Activated naive CD8-positive, alpha-beta T cell treated with anti-CD3 and anti-CD28 coated beads, Interleukin-2, amount 10 ng/mL, durations not matched to agents 7 days and 5 days (primary cell): Measurements from ENCODE around the gene ATRAID. TPM values are rescaled to one million over a fixed set of nuclear protein-coding genes. Genes with fewer than 3 reads are reported as not detected.

Experiments
- total RNA-seq, 2 experiments: library from RNA; stranded (reverse); gene quantifications; one replicate each; pipeline ENCODE4 v1.2.3, GENCODE V29; 2021

ATRAID gene
- total RNA-seq, 2 experiments from 2014 or later, result 74.9 to 84.6 TPM

Other genes with a start within 250 kb of the ATRAID start
- 1 to 10 TPM; 1.9 to 2.0 TPM for gene MAPRE3, start 241.4 kb upstream of the ATRAID start, total RNA-seq
- 10 to 100 TPM; 68.1 to 70.8 TPM for gene TMEM214, start 179.1 kb upstream of the ATRAID start, total RNA-seq
- gene AGBL5, start 160.4 kb upstream of the ATRAID start, total RNA-seq, result 10 to 100 TPM; 14.9 to 18.0 TPM
- 100 to 1,000 TPM; 302 to 325 TPM for gene OST4, start 140.4 kb upstream of the ATRAID start, total RNA-seq
- gene EMILIN1, start 133.4 kb upstream of the ATRAID start, total RNA-seq, result 1 to 10 TPM in 1 of 2 experiments, under 1 TPM in 1; 0.91 to 1.2 TPM
- gene KHK, start 125.3 kb upstream of the ATRAID start, total RNA-seq, result 10 to 100 TPM; 13.1 to 13.7 TPM
- 1 to 10 TPM; 1.6 TPM for gene CGREF1, start 92.9 kb upstream of the ATRAID start, total RNA-seq
- gene ABHD1, start 88.2 kb upstream of the ATRAID start, total RNA-seq, result 1 to 10 TPM in 1 of 2 experiments, under 1 TPM in 1; 0.77 to 1.4 TPM
- gene PREB, start 77.4 kb upstream of the ATRAID start, total RNA-seq, result 10 to 100 TPM; 51.7 to 53.9 TPM
- gene PRR30, start 72.6 kb upstream of the ATRAID start, total RNA-seq, result not detected
- not detected for gene TCF23, start 63.0 kb upstream of the ATRAID start, total RNA-seq
- gene SLC5A6, start 227 bp downstream of the ATRAID start, total RNA-seq, result 10 to 100 TPM; 31.6 to 32.2 TPM
- 10 to 100 TPM; 60.1 to 60.4 TPM for gene CAD, start 5.3 kb downstream of the ATRAID start, total RNA-seq
- gene SLC30A3, start 51.0 kb downstream of the ATRAID start, total RNA-seq, result under 1 TPM; 0.34 to 0.64 TPM
- gene DNAJC5G, start 63.4 kb downstream of the ATRAID start, total RNA-seq, result not detected
- gene TRIM54, start 70.4 kb downstream of the ATRAID start, total RNA-seq, result under 1 TPM in 1 of 2 experiments, not detected in 1; 0.19 TPM
- 1 to 10 TPM; 3.7 to 5.1 TPM for gene UCN, start 96.4 kb downstream of the ATRAID start, total RNA-seq
- gene MPV17, start 111.1 kb downstream of the ATRAID start, total RNA-seq, result 100 to 1,000 TPM in 1 of 2 experiments, 10 to 100 TPM in 1; 93.4 to 100 TPM
- 10 to 100 TPM; 66.4 to 70.8 TPM for gene GTF3C2, start 144.7 kb downstream of the ATRAID start, total RNA-seq
- gene EIF2B4, start 158.3 kb downstream of the ATRAID start, total RNA-seq, result 10 to 100 TPM; 38.3 to 39.2 TPM
- gene SNX17, start 158.6 kb downstream of the ATRAID start, total RNA-seq, result 100 to 1,000 TPM; 113 to 116 TPM
- 10 to 100 TPM; 16.4 to 18.6 TPM for gene ZNF513, start 168.7 kb downstream of the ATRAID start, total RNA-seq
- 10 to 100 TPM; 90.1 to 91.3 TPM for gene PPM1G, start 197.6 kb downstream of the ATRAID start, total RNA-seq
- gene NRBP1, start 216.6 kb downstream of the ATRAID start, total RNA-seq, result 10 to 100 TPM; 92.2 to 92.5 TPM
- gene KRTCAP3, start 230.3 kb downstream of the ATRAID start, total RNA-seq, result 10 to 100 TPM; 12.2 to 13.9 TPM